Inflammatory macrophage treated with lipopolysaccharide for 1 hour (primary cell): Measurements from ENCODE around the gene C13orf46.

Experiments used
- DNase-seq, 2 donors: peaks; one replicate each; pipeline ENCODE4 v3.0.0-alpha.2; 2020 to 2022

C13orf46 gene

GRCh38 chr13:114009590-114010400, 35.9 kb upstream of the C13orf46 start:
- DNase-seq = no peak

- no peak for DNase-seq
Observed at GRCh38 chr13:114008964-114009589, 35.2 kb upstream of the C13orf46 start.

GRCh38 chr13:114007566-114007965, 33.7 kb upstream of the C13orf46 start:
- DNase-seq = no peak

GRCh38 chr13:114005206-114005724, 31.4 kb upstream of the C13orf46 start:
- no peak for DNase-seq

DNA sequence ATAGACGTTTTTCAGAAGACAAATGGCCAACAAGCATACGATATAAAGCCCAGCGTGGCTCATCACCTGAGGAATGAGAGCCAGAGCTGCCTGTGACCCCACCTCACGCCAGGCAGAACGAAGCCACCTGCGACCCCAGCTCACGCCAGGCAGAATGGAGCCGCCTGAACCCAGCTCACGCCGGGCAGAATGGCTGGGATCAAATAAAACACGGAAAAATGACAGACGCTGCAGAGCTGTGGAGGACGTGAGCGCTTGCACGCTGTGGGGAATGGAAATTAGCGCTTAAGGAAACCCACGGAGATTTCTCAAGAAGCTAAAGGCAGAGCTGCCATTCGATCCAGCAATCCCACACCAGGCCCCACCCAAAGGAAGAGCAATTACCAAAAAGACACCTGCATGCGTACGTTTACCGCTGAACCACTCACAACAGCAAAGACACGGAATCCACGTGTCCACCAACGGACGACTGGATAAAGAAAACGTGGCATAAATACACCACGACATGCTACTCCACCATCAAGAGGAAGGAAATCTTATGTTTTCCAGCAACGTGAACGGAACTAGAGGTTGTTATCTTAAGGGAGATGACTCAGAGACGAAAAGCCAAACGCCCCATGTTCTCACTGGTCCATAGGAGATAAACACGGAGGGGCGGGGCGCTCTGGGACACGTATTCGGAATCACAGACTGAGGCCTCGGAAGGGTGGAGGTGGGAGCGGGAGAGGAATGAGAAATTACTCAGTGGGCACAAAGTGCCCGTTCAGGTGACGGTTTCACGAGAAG, 30.7 kb upstream of the C13orf46 start:
- DNase-seq = no peak

GRCh38 chr13:114002771-114003321, 29.0 kb upstream of the C13orf46 start:
- DNase-seq = no peak

DNA sequence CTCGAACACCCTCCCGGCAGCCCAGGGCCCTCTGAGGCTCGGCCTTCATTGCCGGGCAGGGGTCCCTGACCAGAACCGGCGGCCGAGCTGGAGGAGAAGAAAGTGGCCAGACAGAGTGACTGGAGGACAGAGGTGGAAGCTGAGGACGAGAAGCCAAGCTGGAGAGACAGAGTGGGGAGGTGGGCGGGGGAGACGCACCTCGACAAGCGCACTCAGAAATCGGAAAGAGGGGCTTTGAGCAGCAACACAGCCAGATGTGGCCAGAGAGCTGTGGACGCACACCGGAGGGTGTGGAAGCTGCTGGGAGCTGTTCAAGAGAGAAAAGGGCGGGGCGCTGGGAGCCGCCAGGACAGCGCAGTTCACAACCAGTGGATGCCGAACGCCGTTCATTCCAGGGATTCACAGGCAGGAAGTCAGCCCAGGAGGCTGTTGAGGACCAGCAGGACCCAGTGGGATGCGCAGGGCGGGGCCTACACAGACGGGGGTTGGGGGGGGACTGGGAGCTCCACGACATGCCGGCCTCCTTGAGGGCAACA, 28.2 kb upstream of the C13orf46 start:
- DNase-seq = no peak

DNA sequence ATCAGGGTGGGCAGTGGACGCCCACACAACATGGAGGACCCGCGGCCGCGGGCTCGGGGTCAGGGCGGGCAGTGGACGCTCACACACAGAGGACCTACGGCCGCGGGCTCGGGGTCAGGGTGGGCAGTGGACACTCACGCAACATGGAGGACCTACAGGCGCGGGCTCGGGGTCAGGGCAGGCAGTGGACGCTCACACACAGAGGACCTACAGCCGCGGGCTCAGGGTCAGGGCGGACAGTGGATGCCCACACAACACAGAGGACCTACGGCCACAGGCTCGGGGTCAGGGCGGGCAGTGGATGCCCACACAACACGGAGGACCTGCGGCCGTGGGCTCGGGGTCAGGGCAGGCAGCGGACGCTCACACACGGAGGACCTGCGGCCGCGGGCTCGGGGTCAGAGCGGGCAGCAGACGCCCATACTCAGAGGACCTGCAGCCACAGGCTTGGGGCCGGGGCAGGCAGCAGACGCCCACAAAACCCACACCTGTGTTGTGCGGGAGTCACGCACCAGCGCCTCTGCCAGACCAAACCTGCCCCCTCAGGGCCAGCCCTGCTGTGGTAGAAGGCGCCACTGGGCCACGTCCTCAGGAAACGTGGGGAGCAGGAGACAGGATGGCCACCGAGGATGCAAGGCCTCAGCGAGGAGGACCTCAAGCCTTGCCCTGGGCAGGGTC, 27.6 kb upstream of the C13orf46 start:
- no peak for DNase-seq

DNA sequence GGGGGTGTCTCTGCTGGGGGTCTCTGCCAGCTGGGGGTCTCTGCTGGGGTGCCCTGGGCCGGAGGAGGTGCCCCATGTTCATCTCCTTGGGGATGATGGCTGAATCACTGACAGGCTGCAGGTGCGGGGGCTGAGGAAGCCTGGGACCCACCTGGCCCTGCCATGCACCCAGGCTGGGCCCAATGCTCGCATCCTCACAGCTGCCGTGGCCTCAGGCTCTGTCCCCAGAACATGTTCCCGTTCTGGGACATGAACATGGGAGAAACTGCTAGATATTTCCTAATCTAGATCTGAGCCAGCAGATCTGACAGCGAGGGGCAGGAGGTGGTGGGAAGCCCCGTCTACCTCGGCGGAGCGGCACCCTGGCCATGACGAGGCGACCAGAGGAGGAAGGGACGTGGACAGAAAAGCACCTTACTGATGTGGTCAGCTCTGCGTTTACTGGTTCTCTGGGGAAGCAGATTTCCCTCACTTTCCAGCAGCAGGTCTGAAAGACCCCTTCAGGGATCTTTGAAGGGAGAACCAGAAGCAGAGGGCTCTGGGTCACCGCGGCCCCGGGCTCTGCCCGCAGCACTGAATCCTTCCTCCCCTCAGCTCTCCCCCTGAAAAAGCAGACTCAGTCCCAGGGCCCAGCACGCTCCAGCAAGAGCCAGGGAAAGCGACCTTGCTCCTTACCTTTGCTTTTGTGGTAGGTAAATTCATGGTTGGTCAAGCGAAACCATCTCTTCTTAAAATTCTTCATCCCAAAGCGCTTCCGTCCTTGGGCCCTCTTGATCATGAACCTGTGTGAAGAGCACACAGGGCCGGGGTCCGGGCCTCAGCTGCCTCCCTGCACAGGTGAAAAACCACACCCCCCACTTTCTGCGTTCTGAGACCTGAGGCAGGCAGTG, 26.5 kb upstream of the C13orf46 start:
- no peak for DNase-seq

GRCh38 chr13:113999618-113999910, 25.7 kb upstream of the C13orf46 start:
- DNase-seq = no peak

- no peak for DNase-seq
Observed at GRCh38 chr13:113998781-113999617, 25.1 kb upstream of the C13orf46 start.

GRCh38 chr13:113997845-113998751, 24.2 kb upstream of the C13orf46 start:
- no peak for DNase-seq

DNA sequence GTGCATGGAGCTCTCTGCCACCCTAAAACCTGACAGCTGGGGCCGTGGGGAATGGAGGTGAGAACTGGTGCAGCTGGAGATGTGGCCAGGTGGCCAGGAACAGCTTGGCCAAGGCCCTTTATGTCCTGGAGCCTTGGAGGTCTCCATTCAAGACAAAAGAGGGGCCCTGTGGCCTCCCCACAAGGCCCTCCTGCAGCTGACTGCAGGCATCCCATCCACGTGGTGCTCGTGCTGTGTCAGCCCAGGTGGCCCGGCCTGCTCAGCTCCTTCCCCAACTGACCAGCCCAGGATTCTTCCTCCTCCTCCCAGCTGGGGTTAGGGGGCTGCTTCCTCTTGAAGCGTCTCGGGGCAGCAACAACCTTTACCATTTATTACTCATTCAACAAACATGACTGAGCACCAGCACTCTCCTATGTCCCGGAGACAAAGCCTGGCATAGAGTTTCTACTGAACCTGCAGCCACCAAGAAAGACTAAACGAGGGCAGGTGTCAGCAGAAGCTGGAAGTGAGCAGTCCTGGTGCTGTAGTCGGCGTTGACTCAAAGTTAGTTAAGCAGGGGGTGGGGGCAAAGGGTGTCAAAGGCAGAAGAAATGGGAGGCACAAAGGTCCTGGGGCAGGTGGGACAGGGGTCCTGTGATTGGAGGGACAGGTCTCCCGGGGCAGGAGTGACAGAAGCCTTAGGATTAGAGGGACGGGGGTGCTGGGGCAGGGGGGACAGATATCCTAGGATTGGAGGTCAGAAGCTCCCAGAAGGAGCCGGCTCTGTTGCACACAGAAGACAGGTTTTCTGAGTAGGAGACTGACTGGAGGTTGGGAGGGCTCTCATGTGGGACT, 23.3 kb upstream of the C13orf46 start:
- no peak for DNase-seq

- DNase-seq = no peak
Observed at GRCh38 chr13:113996081-113996911, 22.4 kb upstream of the C13orf46 start.

- no peak for DNase-seq
Observed at GRCh38 chr13:113995051-113995601, 21.2 kb upstream of the C13orf46 start.

DNA sequence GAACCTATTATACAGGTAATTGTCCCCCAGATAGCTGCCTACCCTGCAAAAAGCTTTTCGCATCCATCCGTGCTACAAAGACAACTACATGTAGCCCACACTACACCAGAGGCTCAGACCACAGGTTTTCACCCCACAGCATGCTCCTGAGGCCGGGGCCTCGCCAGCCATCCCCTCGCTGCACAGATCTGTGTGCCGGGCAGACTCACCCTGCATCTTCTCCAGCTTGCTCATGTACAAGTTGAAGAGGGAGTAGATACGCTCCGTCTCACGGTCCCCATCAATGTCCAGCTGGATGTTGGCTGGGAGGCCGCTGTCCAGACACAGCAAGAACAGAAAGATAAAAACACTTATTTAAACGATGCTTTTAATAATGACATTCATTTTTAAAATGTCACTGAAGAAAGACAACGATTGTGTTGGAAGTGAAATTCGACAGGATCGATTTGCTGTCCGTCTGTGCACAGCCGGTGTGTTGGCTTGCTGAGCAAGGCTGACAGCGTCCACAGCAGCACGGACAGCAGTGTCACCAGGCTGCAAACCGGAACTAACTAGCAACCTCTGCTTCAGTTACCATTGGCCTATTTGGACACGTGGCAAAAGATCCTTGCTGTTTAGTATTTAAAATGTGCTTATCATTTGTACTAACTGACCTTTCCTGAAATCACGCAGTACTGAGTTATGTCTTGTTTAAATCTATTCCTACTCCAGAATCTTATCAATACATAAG, 18.6 kb upstream of the C13orf46 start:
- DNase-seq = no peak
